Breast epithelium (tissue), 4 donors: ENCODE measurements around the gene CHIT1. TPM values are rescaled to one million over a fixed set of nuclear protein-coding genes. Genes with fewer than 3 reads are reported as not detected.

ENCODE experiments used
- DNase-seq, 2 donors: peaks; one replicate each; pipeline ENCODE4 v3.0.0-alpha.2; 2019; ENCODE audit warnings: low spot score in 2 of 2
- H3K27ac ChIP-seq, 2 donors: fragments of 200-600 bp; sonication (generic) in 1 of 2; one replicate each; pipeline ENCODE4 v1.5.1; 2016 to 2019; ENCODE audit warnings: mild to moderate bottlenecking in 1 of 2
- H3K27me3 ChIP-seq, 2 donors: fragments of 200-600 bp; sonication (generic) in 1 of 2; one replicate each; pipeline versions ENCODE4 v1.5.1 to v1.6.0; 2017 to 2019; ENCODE audit warnings: control low read depth in 1 of 2, mild to moderate bottlenecking in 1 of 2
- H3K36me3 ChIP-seq: fragments of 200-600 bp; one replicate; pipeline ENCODE4 v1.5.1; 2019
- H3K4me1 ChIP-seq, 2 donors: fragments of 200-600 bp; sonication (generic); one replicate each; pipeline ENCODE4 v1.5.1; 2016 to 2019; ENCODE audit warnings: control low read depth in 1 of 2
- H3K4me3 ChIP-seq, 3 donors: fragments of 200-600 bp; sonication (generic); 1 replicate in 2 of 3; 2 replicates in 1 of 3; pipeline ENCODE4 v1.5.1; 2016 to 2019; ENCODE audit warnings: mild to moderate bottlenecking in 3 of 3, moderate library complexity in 2 of 3
- H3K9me3 ChIP-seq, 2 donors: fragments of 200-600 bp; sonication (generic) in 1 of 2; one replicate each; pipeline ENCODE4 v1.5.1; 2016 to 2019; ENCODE audit warnings: control low read depth in 1 of 2
- POLR2A ChIP-seq: fragments of 450-650 bp; IDR thresholded peaks from one replicate; pipeline ENCODE4 v1.6.1; 2016; ENCODE audit warnings: antibody characterized with exemption, mild to moderate bottlenecking, moderate library complexity
- POLR2AphosphoS5 ChIP-seq, 3 donors: sonication (generic); formaldehyde crosslinking; IDR thresholded peaks; one replicate each; pipeline ENCODE4 v1.6.1; 2017; ENCODE audit warnings: antibody characterized with exemption in 3 of 3
- intact Hi-C: fragments of 100-400 bp; cut with DNase I; formaldehyde crosslinking; loops from one replicate; pipeline ENCODE4 v1.15.1; 2023; ENCODE audit warnings: low total_unique reads
- total RNA-seq, 3 donors: library from RNA; depleted of rRNA; stranded (reverse); fragments of >200 nt; gene quantifications; one replicate each; pipeline ENCODE4 v1.1.0, GENCODE V29; 2016
- TF ChIP-seq, protein P1 (sequence below), 3 donors: fragments of 450-650 bp; IDR thresholded peaks; one replicate each; pipeline ENCODE4 v1.5.1; 2016 to 2017; ENCODE audit warnings: antibody characterized with exemption in 3 of 3, mild to moderate bottlenecking in 3 of 3, moderate library complexity in 3 of 3

CHIT1 gene
- total RNA-seq, 3 donors from 2014 or later, result 5.1 to 15.2 TPM; not detected in 1

- Histone ChIP-seq H3K36me3 (no peaks in the 10 kb centered on the region), H3K27me3 (no peaks in the 10 kb centered on the region), H3K4me3 (no peak overlapping the region), H3K27ac (no peak overlapping the region), H3K9me3 (no peaks in the 10 kb centered on the region), H3K4me1 (no peaks in the 10 kb centered on the region)
- DNase-seq, result no peak
- TF ChIP-seq POLR2AphosphoS5 (IDR thresholded peaks at IDR 0.05) (no peak), POLR2A (no peak)
- TF ChIP-seq, protein P1, sequence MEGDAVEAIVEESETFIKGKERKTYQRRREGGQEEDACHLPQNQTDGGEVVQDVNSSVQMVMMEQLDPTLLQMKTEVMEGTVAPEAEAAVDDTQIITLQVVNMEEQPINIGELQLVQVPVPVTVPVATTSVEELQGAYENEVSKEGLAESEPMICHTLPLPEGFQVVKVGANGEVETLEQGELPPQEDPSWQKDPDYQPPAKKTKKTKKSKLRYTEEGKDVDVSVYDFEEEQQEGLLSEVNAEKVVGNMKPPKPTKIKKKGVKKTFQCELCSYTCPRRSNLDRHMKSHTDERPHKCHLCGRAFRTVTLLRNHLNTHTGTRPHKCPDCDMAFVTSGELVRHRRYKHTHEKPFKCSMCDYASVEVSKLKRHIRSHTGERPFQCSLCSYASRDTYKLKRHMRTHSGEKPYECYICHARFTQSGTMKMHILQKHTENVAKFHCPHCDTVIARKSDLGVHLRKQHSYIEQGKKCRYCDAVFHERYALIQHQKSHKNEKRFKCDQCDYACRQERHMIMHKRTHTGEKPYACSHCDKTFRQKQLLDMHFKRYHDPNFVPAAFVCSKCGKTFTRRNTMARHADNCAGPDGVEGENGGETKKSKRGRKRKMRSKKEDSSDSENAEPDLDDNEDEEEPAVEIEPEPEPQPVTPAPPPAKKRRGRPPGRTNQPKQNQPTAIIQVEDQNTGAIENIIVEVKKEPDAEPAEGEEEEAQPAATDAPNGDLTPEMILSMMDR (IDR thresholded peaks at IDR 0.05), result no peak
- intact Hi-C loops, result no loop called here
These were observed 61.2 kb downstream of the CHIT1 start for GRCh38 chr1:203168256-203168786.

GRCh38 chr1:203167913-203168200 is 61.6 kb downstream of the CHIT1 start:
- Histone ChIP-seq H3K27me3 (no peaks in the 10 kb centered on the region), H3K27ac (no peak overlapping the region), H3K9me3 (no peaks in the 10 kb centered on the region), H3K4me3 (no peak overlapping the region), H3K4me1 (no peaks in the 10 kb centered on the region), H3K36me3 (no peaks in the 10 kb centered on the region)
- DNase-seq, result no peak
- intact Hi-C loops, result no loop called here
- TF ChIP-seq, protein P1 (IDR thresholded peaks at IDR 0.05), result no peak
- TF ChIP-seq POLR2A (no peak), POLR2AphosphoS5 (IDR thresholded peaks at IDR 0.05) (no peak)

DNA sequence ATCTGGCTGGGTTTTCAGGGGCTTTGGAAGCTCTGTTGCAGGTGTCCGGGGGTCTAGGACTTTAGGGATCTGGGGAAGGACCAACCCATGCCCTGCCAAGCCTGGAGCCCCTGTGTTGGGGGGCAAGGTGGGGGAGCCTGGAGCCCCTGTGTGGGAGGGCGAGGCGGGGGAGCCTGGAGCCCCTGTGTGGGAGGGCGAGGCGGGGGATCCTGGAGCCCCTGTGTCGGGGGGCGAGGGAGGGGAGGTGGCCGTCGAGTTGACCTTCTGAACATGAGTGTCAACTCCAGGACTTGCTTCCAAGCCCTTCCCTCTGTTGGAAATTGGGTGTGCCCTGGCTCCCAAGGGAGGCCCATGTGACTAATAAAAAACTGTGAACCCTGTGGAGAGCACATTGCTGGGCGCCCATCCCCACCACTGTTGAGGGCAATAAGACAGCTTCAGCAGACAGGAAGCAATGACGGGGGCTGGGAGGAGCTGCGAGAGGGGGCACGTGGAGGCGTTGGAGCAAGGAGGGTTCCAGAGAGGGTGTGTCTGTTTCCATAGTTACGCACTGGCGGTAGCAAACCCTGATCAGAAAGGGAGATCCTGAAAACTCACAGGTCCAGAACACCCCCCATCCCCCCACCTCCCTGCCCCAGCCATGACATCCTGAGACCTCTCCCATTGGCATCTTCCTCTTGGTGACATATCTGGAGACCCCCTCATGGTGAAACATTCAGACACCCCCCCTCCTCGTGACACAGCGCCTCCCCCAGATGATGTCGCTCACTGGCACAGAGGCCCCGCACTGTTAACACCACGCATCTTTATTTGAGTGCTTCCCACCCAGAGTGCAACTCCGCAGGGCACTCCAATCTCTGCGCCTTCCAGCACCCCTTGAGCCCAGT is 62.2 kb downstream of the CHIT1 start:
- no peak overlapping the region for H3K27ac ChIP-seq
- no peak for DNase-seq
- no peaks in the 10 kb centered on the region for H3K9me3 ChIP-seq
- no peak overlapping the region for H3K4me3 ChIP-seq
- no peaks in the 10 kb centered on the region for H3K27me3 ChIP-seq
- no peaks in the 10 kb centered on the region for H3K4me1 ChIP-seq
- H3K36me3 ChIP-seq, result no peaks in the 10 kb centered on the region
- TF ChIP-seq, protein P1 (IDR thresholded peaks at IDR 0.05), result no peak
- intact Hi-C loops, result no loop called here

- no peak overlapping the region for H3K4me3 ChIP-seq
- intact Hi-C loops, result no loop called here
- DNase-seq, result no peak
These were observed 63.1 kb downstream of the CHIT1 start for GRCh38 chr1:203166192-203166940.

More at GRCh38 chr1:203166192-203166940, 63.1 kb downstream of the CHIT1 start:
- H3K4me1 ChIP-seq, result no peaks in the 10 kb centered on the region
- TF ChIP-seq, protein P1 (IDR thresholded peaks at IDR 0.05), result no peak
- TF ChIP-seq POLR2A, result no peak
- no peak for TF ChIP-seq POLR2AphosphoS5 (IDR thresholded peaks at IDR 0.05)
- no peaks in the 10 kb centered on the region for H3K27me3 ChIP-seq
- no peaks in the 10 kb centered on the region for H3K36me3 ChIP-seq
- no peak overlapping the region for H3K27ac ChIP-seq
- no peaks in the 10 kb centered on the region for H3K9me3 ChIP-seq

Other genes with a start within 250 kb of the CHIT1 start
- 100 to 1,000 TPM in 1 of 3 donors, 10 to 100 TPM in 2; 85.9 to 113 (median 94.1) TPM for gene TMEM183A, start 222.3 kb downstream of the CHIT1 start, total RNA-seq
- gene PPFIA4, start 203.2 kb downstream of the CHIT1 start, total RNA-seq, result 1 to 10 TPM in 2 of 3 donors, under 1 TPM in 1; 0.80 to 5.6 (median 2.9) TPM
- not detected for gene MYOG, start 143.7 kb downstream of the CHIT1 start, total RNA-seq
- 10 to 100 TPM in 1 of 3 donors, 1 to 10 TPM in 1, under 1 TPM in 1; 0.64 to 14.5 (median 5.2) TPM for gene ADORA1, start 101.9 kb downstream of the CHIT1 start, total RNA-seq
- gene MYBPH, start 53.8 kb downstream of the CHIT1 start, total RNA-seq, result under 1 TPM in 1 of 3 donors, not detected in 2; 0.66 TPM
- 100 to 1,000 TPM in 2 of 3 donors, 10 to 100 TPM in 1; 14.2 to 638 (median 426) TPM for gene CHI3L1, start 43.0 kb downstream of the CHIT1 start, total RNA-seq
- gene BTG2, start 75.8 kb upstream of the CHIT1 start, total RNA-seq, result 100 to 1,000 TPM in 2 of 3 donors, 10 to 100 TPM in 1; 82.7 to 271 (median 102) TPM
- gene FMOD, start 121.4 kb upstream of the CHIT1 start, total RNA-seq, result 100 to 1,000 TPM in 1 of 3 donors, 10 to 100 TPM in 2; 79.6 to 132 (median 92.4) TPM
- 100 to 1,000 TPM in 1 of 3 donors, 10 to 100 TPM in 2; 27.4 to 132 (median 42.0) TPM for gene PRELP, start 246.1 kb upstream of the CHIT1 start, total RNA-seq